Measurements from ENCODE around the gene TCIRG1. TPM values are rescaled to one million over a fixed set of nuclear protein-coding genes. Genes with fewer than 3 reads are reported as not detected.

Gene TCIRG1
- total RNA-seq, 1 donor from 2014 or later = 46.8 TPM

DNA sequence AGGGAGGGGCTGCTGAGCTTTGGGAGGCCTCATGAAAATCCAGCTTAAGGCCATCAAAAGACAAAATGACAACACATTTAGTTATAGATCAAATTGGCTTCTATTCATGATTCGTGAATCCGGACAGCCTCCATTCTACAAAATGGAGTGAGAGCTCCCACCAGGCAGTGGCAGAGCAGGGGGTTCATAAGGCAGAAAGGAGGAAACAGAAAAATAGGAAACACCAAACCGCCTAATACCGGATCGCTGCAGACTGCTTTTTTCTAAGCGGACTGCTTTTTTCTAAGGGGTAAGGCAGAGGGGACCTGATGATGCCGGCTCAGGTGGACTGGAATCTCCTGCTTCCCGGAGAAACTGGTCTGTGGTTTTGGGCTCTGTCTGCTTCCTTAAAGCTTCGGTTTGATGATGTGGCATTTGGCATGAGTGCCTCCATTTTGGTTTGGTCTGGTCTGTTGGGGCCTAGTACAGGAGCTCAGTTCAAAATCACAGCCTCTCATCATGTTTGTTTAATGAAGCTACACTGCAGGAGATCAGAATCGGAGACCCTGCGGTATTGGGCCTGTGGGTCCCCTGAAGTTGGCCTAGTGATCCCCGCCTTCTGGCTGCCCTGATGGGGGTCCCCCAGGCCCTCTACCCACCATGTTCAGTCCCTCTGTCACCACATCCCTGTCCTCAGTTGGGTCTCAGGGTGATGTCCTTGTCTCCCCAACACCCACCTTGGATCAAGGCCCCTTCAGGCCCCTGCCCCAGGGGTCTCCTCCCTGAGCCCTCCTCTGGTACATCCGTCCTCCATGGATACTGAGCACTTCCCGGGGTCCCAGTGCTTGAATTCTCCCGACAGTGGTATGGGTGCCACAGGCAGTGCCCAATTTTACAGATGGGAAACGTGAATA, 27.5 kb upstream of the TCIRG1 start:
- no peak overlapping the region for H3K4me3 ChIP-seq (ENCODE audit: low read depth, low read length)
- TF ChIP-seq CTCF (IDR thresholded peaks at IDR 0.05; ENCODE audit: insufficient read depth, low read length, poor library complexity, severe bottlenecking) = no peak

DNA sequence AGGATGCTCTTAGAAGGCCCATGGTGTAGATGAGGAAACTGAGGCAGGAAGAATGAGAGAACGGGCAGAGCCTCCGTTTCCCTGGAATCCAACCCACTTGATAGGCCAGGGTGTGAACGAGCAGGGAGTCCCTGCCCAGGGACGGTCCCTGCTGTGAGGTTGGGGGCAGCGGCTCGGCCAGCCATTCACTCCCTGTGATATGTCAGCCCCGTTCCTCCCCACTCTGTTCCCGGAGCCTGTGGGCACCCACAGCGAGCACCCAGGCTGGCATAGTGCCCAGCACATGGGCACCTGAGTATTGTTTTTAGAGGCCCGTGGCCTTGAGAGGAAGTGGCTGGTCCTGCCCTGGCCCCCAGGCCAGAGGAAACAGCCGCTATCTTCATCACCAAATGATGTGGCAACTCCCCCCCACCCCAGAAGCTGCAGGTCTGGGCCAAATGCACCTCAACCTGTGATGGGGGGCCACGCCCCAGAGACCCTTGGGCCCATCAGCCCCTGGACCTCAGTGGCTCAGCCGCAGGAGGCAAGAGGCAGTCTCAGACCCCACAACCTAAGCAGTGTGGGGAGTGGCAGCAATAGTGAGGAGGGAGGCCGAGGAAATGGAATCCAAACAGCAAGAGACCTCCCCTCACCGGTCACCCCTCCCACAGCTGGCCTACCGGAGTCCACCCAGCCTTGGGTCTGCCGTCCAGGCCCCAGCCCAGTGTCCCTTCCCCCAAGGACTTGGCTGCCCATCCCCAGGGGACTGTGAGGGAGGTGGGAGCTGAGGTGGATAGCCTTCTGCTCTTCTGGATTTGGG, 26.6 kb upstream of the TCIRG1 start:
- Histone ChIP-seq H3K27me3 (ENCODE audit: control insufficient read depth, insufficient read depth, low read length) (no peaks in the 10 kb centered on the region), H3K36me3 (ENCODE audit: control insufficient read depth, insufficient read depth, low read length) (no peaks in the 10 kb centered on the region), H3K4me3 (ENCODE audit: low read depth, low read length) (no peak overlapping the region)
- no peak for TF ChIP-seq CTCF (IDR thresholded peaks at IDR 0.05; ENCODE audit: insufficient read depth, low read length, poor library complexity, severe bottlenecking)
- DNase-seq (ENCODE audit: low read depth) = no peak

More for the DNA sequence above, 27.5 kb upstream of the TCIRG1 start:
- DNase-seq (ENCODE audit: low read depth) = no peak
- no peaks in the 10 kb centered on the region for H3K36me3 ChIP-seq (ENCODE audit: control insufficient read depth, insufficient read depth, low read length)
- H3K27me3 ChIP-seq (ENCODE audit: control insufficient read depth, insufficient read depth, low read length) = no peaks in the 10 kb centered on the region

DNA sequence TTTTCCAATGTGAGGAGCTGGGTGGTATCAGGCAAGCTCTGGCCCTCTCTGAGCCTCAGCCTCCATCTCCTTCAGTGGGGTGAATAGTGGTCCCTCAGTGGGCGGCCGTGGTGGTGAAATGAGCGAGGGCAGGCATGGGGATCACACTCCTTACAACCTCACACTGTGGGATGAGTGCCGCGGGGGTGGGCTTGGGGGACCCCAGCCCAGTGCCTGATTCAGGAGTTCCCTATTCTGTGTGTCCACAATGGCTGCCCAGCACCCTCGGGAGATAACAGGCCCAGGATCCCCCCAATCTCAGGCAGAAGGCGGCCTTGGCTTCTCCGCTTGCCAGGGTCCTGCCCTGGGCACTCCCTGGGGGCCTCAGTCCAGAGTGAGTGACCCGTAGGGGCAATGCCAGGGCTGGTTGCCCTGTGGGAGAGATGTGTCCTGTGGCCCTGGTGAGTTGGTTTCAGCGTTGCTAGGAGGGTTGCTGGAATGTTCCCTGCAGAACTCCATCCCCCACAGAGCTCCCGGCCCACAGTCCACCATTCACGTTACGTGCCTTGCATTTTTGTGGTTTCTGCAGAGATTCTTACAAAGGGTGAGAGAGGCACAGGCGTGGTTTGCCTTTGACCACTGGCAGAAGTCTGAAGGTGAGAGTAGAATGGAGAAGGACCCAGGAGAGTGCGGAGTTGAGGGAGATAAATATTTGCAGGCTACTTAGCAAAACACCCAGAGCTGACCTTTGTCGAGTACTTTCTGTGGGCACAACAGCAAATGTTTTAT, 25.8 kb upstream of the TCIRG1 start:
- DNase-seq (ENCODE audit: low read depth) = peak; percentile 97
- H3K4me3 ChIP-seq (ENCODE audit: low read depth, low read length) = no peak overlapping the region
- no peak for TF ChIP-seq CTCF (IDR thresholded peaks at IDR 0.05; ENCODE audit: insufficient read depth, low read length, poor library complexity, severe bottlenecking)
- no peaks in the 10 kb centered on the region for H3K36me3 ChIP-seq (ENCODE audit: control insufficient read depth, insufficient read depth, low read length)
- no peaks in the 10 kb centered on the region for H3K27me3 ChIP-seq (ENCODE audit: control insufficient read depth, insufficient read depth, low read length)

GRCh38 chr11:68013611-68014156, 25.1 kb upstream of the TCIRG1 start:
- DNase-seq (ENCODE audit: low read depth) = no peak
- H3K27me3 ChIP-seq (ENCODE audit: control insufficient read depth, insufficient read depth, low read length) = no peaks in the 10 kb centered on the region
- H3K36me3 ChIP-seq (ENCODE audit: control insufficient read depth, insufficient read depth, low read length) = no peaks in the 10 kb centered on the region
- no peak overlapping the region for H3K4me3 ChIP-seq (ENCODE audit: low read depth, low read length)
- no peak for TF ChIP-seq CTCF (IDR thresholded peaks at IDR 0.05; ENCODE audit: insufficient read depth, low read length, poor library complexity, severe bottlenecking)

DNA sequence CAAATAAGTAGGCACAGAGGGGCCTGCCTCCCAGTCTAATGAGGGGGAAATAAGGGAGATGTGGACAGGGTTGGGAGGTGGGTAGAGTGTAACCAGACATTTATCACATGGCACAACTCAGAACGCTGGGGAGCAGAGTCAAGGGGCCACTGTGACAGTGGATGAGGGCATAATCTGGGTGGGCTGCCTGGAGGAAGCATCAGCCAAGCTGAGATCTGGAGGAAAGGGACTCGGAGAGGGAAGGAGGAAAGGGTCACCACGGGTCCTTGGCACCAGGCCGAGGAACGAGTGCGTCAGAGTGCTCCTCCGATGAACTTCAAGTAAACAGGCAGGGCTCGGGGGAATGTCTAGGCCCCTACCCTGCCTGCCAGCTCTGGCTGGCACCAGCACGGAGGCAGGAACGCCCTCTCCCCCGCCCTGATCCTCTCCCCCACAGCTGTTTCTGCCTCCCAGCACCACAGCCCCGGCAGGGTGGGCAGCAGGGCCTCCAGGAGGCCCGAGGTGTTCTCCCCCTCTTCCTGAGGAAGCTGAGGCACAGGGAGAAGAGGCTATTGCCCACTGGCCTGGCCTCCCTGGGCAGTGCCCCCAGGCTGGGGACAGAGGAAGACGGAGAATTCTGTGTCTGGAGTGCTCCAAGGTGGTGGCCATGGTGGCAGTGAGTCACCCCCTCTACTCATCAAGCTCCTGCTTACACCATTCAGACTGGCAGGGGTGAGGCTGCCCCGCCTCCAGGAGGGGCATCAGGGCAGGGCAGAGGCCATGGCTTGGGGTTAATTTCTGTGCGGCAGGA, 24.5 kb upstream of the TCIRG1 start:
- no peak for TF ChIP-seq CTCF (IDR thresholded peaks at IDR 0.05; ENCODE audit: insufficient read depth, low read length, poor library complexity, severe bottlenecking)
- H3K4me3 ChIP-seq (ENCODE audit: low read depth, low read length) = no peak overlapping the region
- DNase-seq (ENCODE audit: low read depth) = peak; percentile 66

More for the DNA sequence above, 24.5 kb upstream of the TCIRG1 start:
- no peaks in the 10 kb centered on the region for H3K27me3 ChIP-seq (ENCODE audit: control insufficient read depth, insufficient read depth, low read length)
- H3K36me3 ChIP-seq (ENCODE audit: control insufficient read depth, insufficient read depth, low read length) = no peaks in the 10 kb centered on the region
